Immature natural killer cell (primary cell): Measurements from ENCODE around the gene FAM241A. TPM values are rescaled to one million over a fixed set of nuclear protein-coding genes. Genes with fewer than 3 reads are reported as not detected.
"Not testable (repeated sequence)": the region's sequence is repeated elsewhere in the genome, so short reads cannot be mapped to it uniquely, and the experiment has no call there.

Experiments used
- DNase-seq, 3 donors: peaks; one replicate each; pipeline ENCODE4 v3.0.0; 2022; ENCODE audit warnings: mixed read lengths in 1 of 3
- H3K27ac Mint-ChIP-seq, 6 donors: one replicate each; pipeline ENCODE4 v1.8.0; 2020; ENCODE audit warnings: mixed read lengths in 6 of 6, mild to moderate bottlenecking in 5 of 6, inconsistent platforms in 4 of 6, moderate library complexity in 3 of 6
- H3K27me3 Mint-ChIP-seq, 3 donors: one replicate each; pipeline ENCODE4 v1.8.0; 2020 to 2021; ENCODE audit warnings: low read depth in 3 of 3, mild to moderate bottlenecking in 3 of 3, mixed read lengths in 3 of 3, moderate library complexity in 3 of 3, inconsistent platforms in 1 of 3
- H3K36me3 Mint-ChIP-seq, 3 donors: one replicate each; pipeline ENCODE4 v1.8.0; 2020; ENCODE audit warnings: mixed read lengths in 3 of 3, inconsistent platforms in 2 of 3, mild to moderate bottlenecking in 2 of 3
- H3K4me1 Mint-ChIP-seq, 2 donors: one replicate each; pipeline ENCODE4 v1.8.0; 2020; ENCODE audit warnings: inconsistent platforms in 2 of 2, mild to moderate bottlenecking in 2 of 2, mixed read lengths in 2 of 2, moderate library complexity in 1 of 2
- H3K4me3 Mint-ChIP-seq, 5 donors: one replicate each; pipeline ENCODE4 v1.8.0; 2020; ENCODE audit warnings: mild to moderate bottlenecking in 5 of 5, mixed read lengths in 5 of 5, inconsistent platforms in 3 of 5, moderate library complexity in 3 of 5
- H3K9me3 Mint-ChIP-seq, 6 donors: one replicate each; pipeline ENCODE4 v1.8.0; 2020; ENCODE audit warnings: mild to moderate bottlenecking in 6 of 6, mixed read lengths in 6 of 6, inconsistent platforms in 4 of 6, moderate library complexity in 3 of 6
- polyA plus RNA-seq, 3 donors: library from polyadenylated mRNA; unstranded; fragments of 300-500 nt; fragmentation: Illumina TruSeq; gene quantifications; one replicate each; pipeline ENCODE4 v1.2.3, GENCODE V29; 2021

FAM241A gene
- polyA plus RNA-seq, 3 donors from 2014 or later = 0.67 to 1.4 (median 0.71) TPM

DNA sequence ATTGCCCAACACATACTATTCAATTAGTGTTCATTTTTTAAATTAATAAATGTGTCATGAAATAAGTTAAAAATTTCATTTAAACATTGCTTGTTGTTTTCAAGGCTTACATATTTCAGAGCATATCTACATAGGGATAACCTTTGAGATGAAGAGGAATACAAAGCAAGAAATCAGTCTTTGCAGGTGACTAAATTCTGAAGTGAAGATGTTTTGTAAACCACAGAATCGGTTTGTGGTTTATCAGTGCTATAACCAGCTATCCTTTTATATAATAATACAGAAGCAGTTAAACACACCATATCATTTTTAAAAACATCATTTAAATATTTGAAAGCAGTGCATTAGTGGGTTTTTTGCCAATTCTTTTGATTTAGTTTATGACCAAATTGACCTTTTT, 26.9 kb downstream of the FAM241A start:
- Mint-ChIP-seq H3K27ac (no peak overlapping the region), H3K4me1 (peaks cover 4 to 25% of the 10 kb centered on the region in 2 donors), H3K36me3 (no peaks in the 10 kb centered on the region), H3K9me3 (no peaks in the 10 kb centered on the region), H3K27me3 (peaks cover 0 to 6% (median 2%) of the 10 kb centered on the region in 3 donors), H3K4me3 (no peak overlapping the region)
- DNase-seq = no peak

DNA sequence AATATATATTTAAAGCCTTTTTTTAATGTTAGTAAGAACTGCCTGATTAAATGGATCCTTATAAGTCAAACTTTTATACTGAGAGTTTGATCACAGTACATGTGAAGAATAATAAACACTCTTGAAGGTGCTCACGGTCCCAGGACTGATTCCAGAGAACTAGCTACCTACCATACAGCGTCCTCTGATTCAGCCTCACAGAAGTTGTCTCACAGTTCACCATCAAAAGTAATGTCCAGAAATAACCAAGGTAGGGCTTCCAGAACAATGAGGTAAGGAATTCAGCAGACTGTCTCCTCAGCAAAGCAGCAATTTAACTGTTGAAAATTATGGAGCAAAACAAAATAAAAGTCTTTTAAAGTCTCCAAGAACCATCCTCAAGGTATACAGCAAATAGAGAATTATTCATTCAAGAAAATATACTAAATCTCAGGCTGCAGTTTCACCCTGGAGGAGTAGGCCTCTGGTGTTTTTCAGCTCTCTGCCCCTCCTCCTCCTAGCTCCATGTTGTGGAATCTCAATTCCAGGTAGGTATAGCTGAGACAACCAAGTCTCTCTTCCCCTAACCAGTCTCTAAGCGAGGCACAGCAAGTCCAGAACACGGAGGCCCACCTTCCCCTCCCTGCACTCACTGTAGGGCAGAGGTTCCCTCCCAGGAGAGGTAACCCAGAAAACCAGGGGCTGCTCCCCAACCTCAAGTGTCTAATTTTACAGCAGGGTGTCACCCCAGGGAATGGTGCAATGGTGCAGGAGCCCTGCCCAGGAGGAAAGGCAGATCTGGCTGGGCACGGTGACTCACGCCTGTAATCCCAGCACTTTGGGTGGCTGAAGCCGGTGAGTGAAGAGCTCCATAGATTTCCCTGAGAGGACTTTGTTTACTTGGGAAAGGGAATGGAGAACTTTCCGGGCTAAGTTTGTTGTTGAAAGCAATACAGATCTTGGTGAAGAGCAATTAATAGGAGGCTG, 28.6 kb downstream of the FAM241A start:
- DNase-seq = no peak
- Mint-ChIP-seq H3K36me3 (no peaks in the 10 kb centered on the region), H3K9me3 (no peaks in the 10 kb centered on the region), H3K27ac (no peak overlapping the region), H3K4me3 (no peak overlapping the region), H3K4me1 (peaks cover 2 to 22% of the 10 kb centered on the region in 2 donors), H3K27me3 (peaks cover 0 to 5% (median 2%) of the 10 kb centered on the region in 3 donors)

DNA sequence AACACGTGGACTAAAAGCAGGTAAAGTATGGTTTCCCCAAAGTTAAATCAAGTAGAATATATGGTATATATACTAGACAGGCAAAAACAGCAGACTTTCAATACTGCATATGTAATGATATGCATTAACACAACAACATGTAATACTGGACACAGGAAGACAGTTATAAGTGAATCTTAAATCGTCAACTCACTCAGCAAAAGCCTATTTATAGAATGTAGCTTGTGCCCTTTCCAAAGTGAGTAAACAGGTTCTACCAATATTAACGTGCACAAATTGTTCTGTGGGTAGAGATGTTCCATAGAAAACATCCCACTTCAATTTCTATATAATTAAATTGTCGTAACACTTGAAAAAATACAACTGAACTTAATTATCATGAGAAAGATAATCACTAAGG, 30.6 kb downstream of the FAM241A start:
- no peak overlapping the region for H3K4me3 Mint-ChIP-seq
- no peaks in the 10 kb centered on the region for H3K9me3 Mint-ChIP-seq
- peaks cover 2 to 19% of the 10 kb centered on the region in 2 donors for H3K4me1 Mint-ChIP-seq
- no peaks in the 10 kb centered on the region for H3K36me3 Mint-ChIP-seq
- H3K27me3 Mint-ChIP-seq = peaks cover 0 to 4% (median 2%) of the 10 kb centered on the region in 3 donors
- H3K27ac Mint-ChIP-seq = no peak overlapping the region
- no peak for DNase-seq

DNA sequence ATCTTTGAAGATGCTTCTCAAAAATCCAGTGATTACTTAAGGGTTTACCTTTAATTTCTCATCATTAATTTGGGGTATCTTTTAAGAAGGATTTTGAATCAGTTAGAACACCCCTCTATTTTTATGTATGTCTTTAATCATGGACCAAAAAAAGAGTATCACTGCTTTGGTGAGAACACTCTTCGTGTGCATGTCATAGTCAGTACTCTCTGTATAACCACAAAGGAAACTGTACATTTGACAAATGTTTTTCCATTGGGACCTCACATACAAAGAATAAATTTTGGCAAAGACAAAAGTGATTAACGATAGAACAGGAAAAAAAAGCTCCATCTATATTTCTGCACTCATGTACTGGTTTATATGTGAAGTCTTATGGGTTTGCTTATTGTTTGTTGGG, 31.3 kb downstream of the FAM241A start:
- Mint-ChIP-seq H3K4me1 (peaks cover 0 to 12% of the 10 kb centered on the region in 2 donors), H3K9me3 (no peaks in the 10 kb centered on the region), H3K27me3 (peaks cover 0 to 4% (median 2%) of the 10 kb centered on the region in 3 donors), H3K27ac (no peak overlapping the region), H3K36me3 (no peaks in the 10 kb centered on the region), H3K4me3 (no peak overlapping the region)
- no peak for DNase-seq

DNA sequence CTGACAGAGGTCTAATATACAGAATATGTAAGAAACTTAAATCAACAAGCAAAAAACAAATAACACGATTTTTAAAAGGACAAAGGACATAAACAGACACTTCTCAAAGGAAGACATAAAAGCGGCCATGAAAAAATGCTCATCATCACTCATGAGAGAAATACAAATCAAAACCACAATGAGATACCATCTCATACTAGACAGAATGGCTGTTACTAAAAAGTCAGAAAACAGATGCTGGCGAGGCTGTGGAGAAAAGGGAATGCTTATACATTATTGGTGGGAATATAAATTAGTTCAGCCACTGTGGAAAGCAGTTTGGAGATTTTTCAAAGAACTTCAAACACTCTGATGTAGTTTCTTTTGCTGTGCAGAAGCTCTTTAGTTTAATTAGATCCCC, 33.5 kb downstream of the FAM241A start:
- DNase-seq, H3K36me3 Mint-ChIP-seq, H3K9me3 Mint-ChIP-seq, H3K4me3 Mint-ChIP-seq, H3K27ac Mint-ChIP-seq, H3K27me3 Mint-ChIP-seq: not testable (repeated sequence)
- peaks cover 3 to 23% of the 10 kb centered on the region in 2 donors for H3K4me1 Mint-ChIP-seq

DNA sequence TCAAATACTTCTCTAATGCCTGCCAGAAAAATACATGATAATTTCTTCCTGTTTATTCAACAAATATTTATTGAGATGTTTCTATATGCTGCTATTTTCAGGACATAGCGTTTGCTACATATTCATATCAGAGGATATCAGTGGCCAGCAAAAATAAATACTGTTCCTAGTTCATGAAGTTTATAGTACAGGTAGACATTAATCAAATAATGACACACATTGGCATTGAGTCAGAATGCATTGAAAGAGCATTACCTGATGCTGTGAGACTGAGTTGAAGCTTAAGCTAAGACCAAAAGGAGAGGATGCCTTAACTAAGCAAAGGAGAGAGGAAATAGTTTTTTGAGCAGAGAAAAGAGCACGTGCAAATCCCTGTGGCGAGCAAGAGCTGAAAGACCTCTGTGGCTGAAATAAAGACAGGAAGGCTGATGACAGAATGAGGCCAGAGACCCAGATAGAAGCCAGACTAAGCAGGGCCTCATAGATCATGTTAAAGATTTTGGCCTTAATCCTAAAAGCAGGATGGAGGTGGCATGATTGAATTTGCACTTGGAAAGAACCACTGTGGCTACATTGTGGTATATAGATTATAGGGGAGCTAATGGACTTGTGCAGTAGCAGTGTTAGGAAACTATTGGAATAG, 36.2 kb downstream of the FAM241A start:
- H3K4me1 Mint-ChIP-seq = peaks cover 3 to 23% of the 10 kb centered on the region in 2 donors
- no peak overlapping the region for H3K27ac Mint-ChIP-seq
- DNase-seq = no peak
- H3K9me3 Mint-ChIP-seq = no peaks in the 10 kb centered on the region
- peaks cover 0 to 2% (median 0%) of the 10 kb centered on the region in 3 donors for H3K27me3 Mint-ChIP-seq
- H3K36me3 Mint-ChIP-seq = no peaks in the 10 kb centered on the region
- H3K4me3 Mint-ChIP-seq = no peak overlapping the region

DNA sequence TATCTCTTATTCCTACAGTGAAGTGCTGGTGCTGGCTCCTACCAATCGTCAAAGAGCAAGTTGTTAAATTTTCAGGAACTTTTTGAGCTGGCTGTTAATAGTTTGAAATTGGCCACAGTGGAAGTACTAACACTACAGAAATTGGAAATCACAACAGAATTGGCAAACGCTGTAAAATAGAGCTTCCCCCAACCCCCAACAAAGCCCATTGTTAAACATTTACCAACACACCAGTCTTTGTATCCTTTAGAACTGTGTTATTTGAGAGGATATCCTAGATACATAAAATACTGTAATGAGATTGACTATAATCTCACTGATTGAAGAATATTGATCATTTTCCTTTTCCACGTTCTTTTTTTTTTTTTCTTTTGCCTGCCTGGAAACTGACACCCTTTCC, 37.4 kb downstream of the FAM241A start:
- Mint-ChIP-seq H3K9me3 (no peaks in the 10 kb centered on the region), H3K27ac (no peak overlapping the region), H3K4me1 (peaks cover 3 to 16% of the 10 kb centered on the region in 2 donors), H3K4me3 (no peak overlapping the region), H3K36me3 (peaks cover 0 to 2% (median 0%) of the 10 kb centered on the region in 3 donors), H3K27me3 (no peaks in the 10 kb centered on the region)
- DNase-seq = no peak

DNA sequence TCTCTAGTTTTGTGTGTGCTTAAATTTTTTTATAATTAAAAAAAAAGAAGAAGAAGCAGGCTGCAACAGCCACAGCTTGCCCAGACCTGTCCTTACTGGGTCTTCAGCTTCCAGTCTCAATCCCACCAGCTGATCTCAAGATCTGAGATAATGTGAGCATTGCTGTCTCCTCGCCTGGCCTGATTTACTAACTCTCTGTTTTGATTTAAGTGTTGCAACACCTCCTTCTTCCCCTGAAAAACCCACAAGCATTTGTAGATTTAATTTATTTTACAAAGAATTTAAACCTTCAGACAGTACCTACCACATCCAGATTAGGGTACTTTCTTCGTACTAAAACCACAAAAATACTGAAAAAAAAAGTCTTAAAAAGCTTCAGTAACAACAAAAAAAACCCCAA, 38.0 kb downstream of the FAM241A start:
- H3K4me3 Mint-ChIP-seq = no peak overlapping the region
- peaks cover 0 to 2% (median 0%) of the 10 kb centered on the region in 3 donors for H3K36me3 Mint-ChIP-seq
- DNase-seq = no peak
- H3K9me3 Mint-ChIP-seq = no peaks in the 10 kb centered on the region
- H3K27ac Mint-ChIP-seq = peak overlapping the region in 1 of 6 donors; percentile 20
- no peaks in the 10 kb centered on the region for H3K27me3 Mint-ChIP-seq
- H3K4me1 Mint-ChIP-seq = peaks cover 3 to 16% of the 10 kb centered on the region in 2 donors

DNA sequence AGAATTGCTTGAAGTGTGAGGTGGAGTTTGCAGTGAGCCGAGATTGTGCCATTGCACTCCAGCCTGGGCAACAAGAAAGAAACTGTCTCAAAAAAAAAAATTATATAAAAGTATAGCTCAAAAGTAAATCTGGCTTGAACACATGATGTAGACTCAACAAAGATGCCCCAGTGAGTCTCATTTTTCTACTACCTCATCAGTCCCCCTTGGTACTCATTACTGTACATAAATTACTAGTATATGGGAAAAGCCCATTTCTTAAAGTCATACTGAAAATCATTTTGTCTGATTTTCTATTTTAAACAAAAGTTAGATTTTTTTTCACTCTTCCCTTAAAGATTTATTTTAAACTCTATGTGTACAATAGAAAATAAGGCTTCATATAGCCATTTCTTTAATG, 39.2 kb downstream of the FAM241A start:
- Mint-ChIP-seq H3K9me3 (no peaks in the 10 kb centered on the region), H3K27me3 (no peaks in the 10 kb centered on the region), H3K4me1 (peaks cover 3 to 11% of the 10 kb centered on the region in 2 donors), H3K27ac (no peak overlapping the region), H3K36me3 (peaks cover 0 to 2% (median 0%) of the 10 kb centered on the region in 3 donors), H3K4me3 (no peak overlapping the region)
- no peak for DNase-seq

DNA sequence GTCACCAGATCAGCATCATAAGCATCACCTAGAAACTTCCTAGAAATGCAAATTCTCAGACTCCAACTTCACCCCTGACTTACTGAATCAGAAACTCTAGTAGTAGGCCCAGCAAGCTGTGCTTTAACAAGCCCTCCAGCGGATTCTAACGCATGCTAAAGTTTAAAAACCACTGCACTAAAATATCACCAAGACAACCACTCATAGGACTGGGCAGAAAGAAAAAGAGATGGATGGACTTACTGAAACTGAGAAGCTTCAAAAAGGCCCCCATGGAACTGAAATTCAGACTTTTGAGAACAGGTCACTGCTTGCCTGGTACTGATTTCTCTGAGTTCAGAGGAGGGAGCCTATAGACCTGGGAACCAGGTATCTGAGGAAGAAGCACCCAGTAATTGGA, 40.1 kb downstream of the FAM241A start:
- DNase-seq = no peak

DNA sequence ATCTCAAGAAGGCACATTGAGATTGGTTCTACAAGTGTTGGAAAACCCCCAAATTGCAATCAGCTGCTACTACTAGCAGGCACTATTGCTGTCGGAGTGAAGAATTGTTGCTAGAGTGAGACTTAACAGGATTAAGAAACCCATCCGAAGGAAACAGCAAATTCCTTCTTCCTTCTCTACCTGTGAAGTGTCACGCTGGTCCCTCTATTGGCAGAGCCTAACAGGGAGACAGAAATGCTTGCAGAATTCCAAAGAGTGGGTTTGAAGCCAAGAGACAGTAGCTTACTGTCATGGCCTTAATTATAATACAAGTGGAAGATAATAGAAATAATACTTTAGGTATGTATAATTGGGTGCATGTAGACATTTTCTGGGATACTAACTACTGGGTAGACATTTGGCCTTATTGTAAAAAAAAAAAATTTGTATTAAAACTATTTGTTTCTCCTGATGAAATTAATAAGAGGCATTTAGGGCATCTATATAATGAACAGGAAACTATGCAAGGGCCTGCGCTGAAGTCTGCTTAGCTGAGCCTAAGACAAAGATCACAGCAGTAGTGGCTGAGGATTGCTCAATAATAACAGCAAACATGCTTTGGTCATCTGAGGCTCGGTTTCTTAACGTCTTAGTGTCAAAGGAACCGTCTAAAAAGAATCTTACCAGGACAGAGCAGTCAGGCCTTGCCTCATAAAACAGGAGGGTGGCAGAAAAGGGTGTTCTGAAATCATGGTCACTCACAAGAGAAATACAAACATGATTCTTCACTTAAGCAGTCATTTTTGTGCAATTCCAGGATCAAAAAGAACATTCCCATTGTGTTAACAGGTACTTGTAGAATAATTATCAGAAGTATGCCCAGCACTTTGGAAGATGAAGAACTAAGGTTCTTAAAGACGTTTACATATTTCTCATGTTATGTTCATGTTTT, 40.8 kb downstream of the FAM241A start:
- Mint-ChIP-seq H3K27me3 (no peaks in the 10 kb centered on the region), H3K27ac (no peak overlapping the region)

More for the DNA sequence above, 40.1 kb downstream of the FAM241A start:
- H3K4me3 Mint-ChIP-seq = no peak overlapping the region
- H3K9me3 Mint-ChIP-seq = no peaks in the 10 kb centered on the region
- peaks cover 3 to 11% of the 10 kb centered on the region in 2 donors for H3K4me1 Mint-ChIP-seq
- H3K36me3 Mint-ChIP-seq = peaks cover 0 to 3% (median 2%) of the 10 kb centered on the region in 3 donors
- H3K27me3 Mint-ChIP-seq = no peaks in the 10 kb centered on the region
- no peak overlapping the region for H3K27ac Mint-ChIP-seq

DNA sequence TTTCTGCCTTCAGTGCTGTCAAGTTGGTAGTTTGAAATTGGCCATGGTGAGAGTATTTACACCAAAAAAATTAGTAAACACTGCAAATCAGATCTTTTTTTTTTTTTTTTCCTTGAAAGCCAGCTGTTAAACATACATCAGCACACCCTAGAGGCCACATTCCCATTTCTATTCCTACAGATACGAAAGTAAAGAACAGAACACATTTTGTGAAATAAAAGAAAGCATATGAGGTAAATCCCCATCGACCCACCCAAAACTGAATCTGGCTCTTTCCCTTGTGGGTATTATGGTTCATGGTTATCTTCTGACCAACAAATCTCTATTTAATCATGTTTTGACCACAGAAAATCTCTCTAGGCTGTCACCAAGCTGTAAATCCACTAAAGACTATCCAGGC, 44.5 kb downstream of the FAM241A start:
- Mint-ChIP-seq H3K27ac (no peak overlapping the region), H3K9me3 (no peaks in the 10 kb centered on the region), H3K36me3 (peaks cover 0 to 3% (median 2%) of the 10 kb centered on the region in 3 donors), H3K4me3 (no peak overlapping the region), H3K4me1 (no peaks in the 10 kb centered on the region), H3K27me3 (no peaks in the 10 kb centered on the region)
- DNase-seq = no peak

More for the DNA sequence above, 40.8 kb downstream of the FAM241A start:
- H3K4me3 Mint-ChIP-seq = no peak overlapping the region
- peaks cover 0 to 3% (median 2%) of the 10 kb centered on the region in 3 donors for H3K36me3 Mint-ChIP-seq
- H3K4me1 Mint-ChIP-seq = peaks cover 3 to 11% of the 10 kb centered on the region in 2 donors
- H3K9me3 Mint-ChIP-seq = no peaks in the 10 kb centered on the region
- DNase-seq = no peak

DNA sequence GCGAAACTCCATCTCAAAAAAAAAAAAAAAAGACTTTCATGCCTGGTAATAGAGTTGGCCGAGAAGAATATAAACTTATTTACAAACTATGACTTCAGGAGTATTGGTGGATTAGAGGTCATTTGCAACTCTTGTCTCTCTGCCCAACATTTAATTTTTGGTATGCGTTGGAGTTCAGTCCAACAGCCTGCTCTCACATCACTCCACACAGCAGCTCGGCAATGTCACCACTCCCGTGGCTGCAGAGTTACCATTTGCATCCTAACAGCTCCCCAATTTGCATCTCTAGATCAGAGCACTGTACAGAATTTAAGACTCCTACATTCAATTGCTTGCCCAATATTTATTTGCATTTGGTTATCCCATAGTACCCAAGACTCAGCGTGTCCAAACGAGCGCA, 45.4 kb downstream of the FAM241A start:
- no peaks in the 10 kb centered on the region for H3K4me1 Mint-ChIP-seq
- no peak overlapping the region for H3K4me3 Mint-ChIP-seq

More for the DNA sequence above, 45.4 kb downstream of the FAM241A start:
- DNase-seq = no peak
- H3K27me3 Mint-ChIP-seq = no peaks in the 10 kb centered on the region
- no peaks in the 10 kb centered on the region for H3K9me3 Mint-ChIP-seq
- H3K36me3 Mint-ChIP-seq = peaks cover 0 to 3% (median 2%) of the 10 kb centered on the region in 3 donors
- no peak overlapping the region for H3K27ac Mint-ChIP-seq
